DMS53 treated with DMSO at 0.1 percent for 48 hours (cell line): ENCODE measurements around the gene CHD2.

Experiments used
- DNase-seq: peaks from one replicate; lab custom pipeline; 2025; ENCODE audit not compliant: unreplicated experiment; lab: John Stamatoyannopoulos, UW

The CHD2 gene

GRCh38 chr15:93065641-93066045, 165.5 kb downstream of the CHD2 start:
- DNase-seq, result no peak

- no peak for DNase-seq
These were observed 166.1 kb downstream of the CHD2 start for GRCh38 chr15:93066224-93066681.

- DNase-seq, result no peak
These were observed 166.9 kb downstream of the CHD2 start for GRCh38 chr15:93066834-93067648.

- DNase-seq, result no peak
These were observed 167.5 kb downstream of the CHD2 start for GRCh38 chr15:93067649-93068085.

- no peak for DNase-seq
These were observed 168.6 kb downstream of the CHD2 start for GRCh38 chr15:93068581-93069199.

- no peak for DNase-seq
These were observed 170.0 kb downstream of the CHD2 start for GRCh38 chr15:93070132-93070531.

- DNase-seq, result no peak
These were observed 170.6 kb downstream of the CHD2 start for GRCh38 chr15:93070551-93071296.

- DNase-seq, result no peak
These were observed 171.4 kb downstream of the CHD2 start for GRCh38 chr15:93071469-93071936.

- DNase-seq, result no peak
These were observed 171.9 kb downstream of the CHD2 start for GRCh38 chr15:93072011-93072410.

- DNase-seq, result peak; percentile 33
These were observed 172.6 kb downstream of the CHD2 start for GRCh38 chr15:93072411-93073394.

GRCh38 chr15:93073465-93073952, 173.4 kb downstream of the CHD2 start:
- no peak for DNase-seq

GRCh38 chr15:93074599-93074998, 174.5 kb downstream of the CHD2 start:
- no peak for DNase-seq

- no peak for DNase-seq
These were observed 176.1 kb downstream of the CHD2 start for GRCh38 chr15:93076217-93076616.

GRCh38 chr15:93076875-93077274, 176.8 kb downstream of the CHD2 start:
- DNase-seq, result no peak
